K562 (cell line): Measurements from ENCODE around the gene CRABP2. TPM values are rescaled to one million over a fixed set of nuclear protein-coding genes. Genes with fewer than 3 reads are reported as not detected.

Experiments used
- ATF7 ChIP-seq: fragments of 450-650 bp; IDR thresholded peaks from 2 replicates; pipeline ENCODE4 v1.7.1; 2014; ENCODE audit warnings: mild to moderate bottlenecking, moderate library complexity
- HDAC3 ChIP-seq: fragments of 450-650 bp; IDR thresholded peaks from 2 replicates; pipeline ENCODE4 v1.6.1; 2018; ENCODE audit warnings: borderline replicate concordance, mild to moderate bottlenecking, moderate library complexity; ENCODE audit not compliant: partially characterized antibody
- HSF4 ChIP-seq: fragments of 250-450 bp; sonication (Bioruptor Pico); IDR thresholded peaks from 2 replicates; pipeline ENCODE4 v2.1.2; 2022; ENCODE audit warnings: mild to moderate bottlenecking, moderate library complexity, borderline replicate concordance
- MBD2 ChIP-seq: sonication (generic); IDR thresholded peaks from 2 replicates; pipeline ENCODE4 v1.6.1; 2016; ENCODE audit warnings: low read depth, borderline replicate concordance
- MTF1 ChIP-seq: fragments of 250-450 bp; sonication (Bioruptor Pico); IDR thresholded peaks from 2 replicates; pipeline ENCODE4 v1.9.0; 2021; ENCODE audit warnings: moderate library complexity, mild to moderate bottlenecking, inconsistent platforms, borderline replicate concordance
- SMC3 ChIP-seq: conservative IDR thresholded peaks from 2 replicates; pipeline ENCODE4 v1.6.1; 2011; ENCODE audit warnings: low read depth, low read length, improper control_type of control experiment; ENCODE audit not compliant: insufficient read depth
- SUPT5H ChIP-seq: fragments of 450-650 bp; IDR thresholded peaks from 2 replicates; pipeline ENCODE4 v1.6.1; 2016
- U2AF2 ChIP-seq: fragments of 200-400 bp; formaldehyde crosslinking; optimal IDR thresholded peaks from 2 replicates; pipeline ENCODE3; 2017; ENCODE audit warnings: low read depth, mild to moderate bottlenecking, low read length
- YY1 ChIP-seq, 3 experiments: IDR thresholded peaks; 2 replicates each; pipeline ENCODE4 v1.6.1; 2011; ENCODE audit warnings: low read length in 2 of 3, mild to moderate bottlenecking in 2 of 3, moderate library complexity in 2 of 3, borderline replicate concordance in 1 of 3, control low read depth in 1 of 3, low read depth in 1 of 3; ENCODE audit not compliant: insufficient read depth in 3 of 3, insufficient replicate concordance in 2 of 3, control insufficient read depth in 1 of 3, insufficient read length in 1 of 3; ENCODE audit errors: extremely low read depth in 1 of 3
- ZFP1 ChIP-seq: fragments of 450-650 bp; formaldehyde crosslinking; IDR thresholded peaks from 2 replicates; pipeline ENCODE4 v1.4.0; 2020; ENCODE audit warnings: mild to moderate bottlenecking, mixed read lengths
- ZFPM2 ChIP-seq: fragments of 250-450 bp; sonication (Bioruptor Pico); IDR thresholded peaks from 2 replicates; pipeline ENCODE4 v1.5.1; 2022; ENCODE audit warnings: mild to moderate bottlenecking
- ZKSCAN1 ChIP-seq: fragments of 150-350 bp; IDR thresholded peaks from 2 replicates; pipeline ENCODE4 v1.6.1; 2016; ENCODE audit warnings: low read depth, low read length
- ZNF589 ChIP-seq: fragments of 200-800 bp; sonication (Bioruptor generic); IDR thresholded peaks from 2 replicates; pipeline ENCODE4 v1.6.1; 2016; ENCODE audit warnings: low read depth, missing genetic modification characterization, missing compliant biosample characterization
- ZNF696 ChIP-seq: fragments of 250-450 bp; sonication (Bioruptor Pico); conservative IDR thresholded peaks from 2 replicates; pipeline ENCODE4 v1.4.0; 2020; ENCODE audit warnings: mild to moderate bottlenecking, moderate library complexity
- polyA plus RNA-seq, 8 experiments: library from polyadenylated mRNA; depleted of rRNA in 4 of 8; stranded (reverse) in 5 of 8; unstranded in 3 of 8; fragments of >200 nt; fragmentation: Nextera tagmentation in 2 of 8; fragmentation: Illumina TruSeq in 1 of 8; extraction: Ambion mirVana in 2 of 8; extraction: Trizol in 1 of 8; gene quantifications; 2 replicates each; pipeline versions ENCODE4 v1.2.1 to v1.2.3, GENCODE V29; 2011 to 2014; ENCODE audit warnings: inconsistent platforms in 1 of 8, missing spikeins in 1 of 8
- total RNA-seq, 7 experiments: library from RNA; depleted of rRNA in 6 of 7; stranded (reverse); fragments of >200 nt in 6 of 7; fragmentation: Illumina TruSeq in 2 of 7; extraction: Trizol in 2 of 7; gene quantifications; 2 replicates each; pipeline versions ENCODE4 v1.2.1 to v1.2.3, GENCODE V29; 2011 to 2021; ENCODE audit warnings: low replicate concordance in 1 of 7
- TF ChIP-seq, protein P1 (sequence below), 2 experiments: fragments of 200-800 bp in 1 of 2; sonication (Bioruptor generic) in 1 of 2; sonication (generic) in 1 of 2; formaldehyde crosslinking in 1 of 2; IDR thresholded peaks in 1 of 2; conservative IDR thresholded peaks in 1 of 2; 2 replicates each; pipeline versions ENCODE4 v1.5.0 to v1.6.1; 2016 to 2020; ENCODE audit warnings: missing compliant biosample characterization in 1 of 2, missing genetic modification characterization in 1 of 2, missing genetic modification reagents in 1 of 2
- TF ChIP-seq, protein P2 (sequence below): fragments of 450-650 bp; formaldehyde crosslinking; IDR thresholded peaks from 2 replicates; pipeline ENCODE4 v1.4.0; 2020; ENCODE audit warnings: mild to moderate bottlenecking, moderate library complexity
- TF ChIP-seq, protein P3 (sequence below), 2 experiments: fragments of 450-650 bp; conservative IDR thresholded peaks; 2 replicates each; pipeline ENCODE4 v1.6.1; 2017; ENCODE audit warnings: mild to moderate bottlenecking in 2 of 2, moderate library complexity in 2 of 2
- TF ChIP-seq, protein P4 (sequence below): sonication (generic); formaldehyde crosslinking; IDR thresholded peaks from 2 replicates; pipeline ENCODE4 v1.9.0; 2022; ENCODE audit warnings: mild to moderate bottlenecking, missing genetic modification reagents
- TF ChIP-seq, protein P5 (sequence below): fragments of 450-650 bp; IDR thresholded peaks from 2 replicates; pipeline ENCODE4 v1.6.1; 2016

CRABP2 gene
- total and polyA plus RNA-seq, 9 of the 15 experiments (the other 6 are each of a cell fraction or from before 2014, with no cell fraction given) = 0.30 to 2.5 (median 0.82) TPM

DNA sequence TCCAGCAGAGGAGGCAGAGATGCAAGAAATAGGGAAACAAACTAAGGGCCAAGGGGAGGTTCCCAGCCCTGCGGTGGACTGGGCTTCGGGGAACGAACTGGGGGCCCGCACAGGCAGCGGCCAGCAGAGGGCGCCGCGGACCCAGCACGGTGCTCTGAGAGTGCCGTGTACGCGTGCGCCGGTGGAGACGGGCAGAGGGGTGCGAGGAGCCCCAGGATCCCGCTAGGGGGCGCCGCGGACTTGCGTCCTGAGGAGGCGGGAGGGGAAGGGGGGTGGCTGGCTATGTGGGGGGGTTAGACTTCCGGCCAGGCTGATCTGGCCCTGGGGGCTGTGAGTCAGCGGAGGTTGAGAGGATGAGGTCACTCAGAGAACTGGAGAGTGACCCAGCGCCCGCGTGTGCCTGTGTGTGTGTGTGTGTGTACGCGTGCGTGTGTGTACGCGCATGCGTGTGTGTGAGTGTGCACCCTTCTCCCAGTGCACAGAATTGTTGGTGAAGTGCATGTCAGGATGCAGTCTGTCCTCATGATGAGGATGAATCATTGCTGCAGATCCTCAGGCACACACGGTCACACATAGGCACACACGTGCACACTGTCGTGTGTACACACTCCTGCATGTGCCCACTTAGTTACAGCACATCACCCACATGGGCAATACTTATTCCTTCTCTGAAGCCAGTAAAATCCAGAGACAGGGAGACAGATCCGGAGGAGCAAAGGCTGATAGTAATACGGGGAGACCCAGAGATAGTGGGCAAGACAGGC, 45.2 kb downstream of the CRABP2 start (continued):
- TF ChIP-seq, protein P1, sequence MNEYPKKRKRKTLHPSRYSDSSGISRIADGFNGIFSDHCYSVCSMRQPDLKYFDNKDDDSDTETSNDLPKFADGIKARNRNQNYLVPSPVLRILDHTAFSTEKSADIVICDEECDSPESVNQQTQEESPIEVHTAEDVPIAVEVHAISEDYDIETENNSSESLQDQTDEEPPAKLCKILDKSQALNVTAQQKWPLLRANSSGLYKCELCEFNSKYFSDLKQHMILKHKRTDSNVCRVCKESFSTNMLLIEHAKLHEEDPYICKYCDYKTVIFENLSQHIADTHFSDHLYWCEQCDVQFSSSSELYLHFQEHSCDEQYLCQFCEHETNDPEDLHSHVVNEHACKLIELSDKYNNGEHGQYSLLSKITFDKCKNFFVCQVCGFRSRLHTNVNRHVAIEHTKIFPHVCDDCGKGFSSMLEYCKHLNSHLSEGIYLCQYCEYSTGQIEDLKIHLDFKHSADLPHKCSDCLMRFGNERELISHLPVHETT (CRISPR knock-in tag; conservative IDR thresholded peaks at IDR 0.05 in 1 of 2, IDR thresholded peaks at IDR 0.05 in 1 of 2) = no peak
- TF ChIP-seq HDAC3 (peak; percentile 46), ZFPM2 (CRISPR knock-in tag) (0 out of 2 replicates have a peak, but pooled peaks have one; percentile 61), ZNF589 (CRISPR knock-in tag) (peak; percentile 75; the same call in 1 of the 2 replicates), MTF1 (no peak), ZNF696 (CRISPR knock-in tag) (no peak), U2AF2 (no peak), HSF4 (CRISPR knock-in tag) (no peak), YY1 (IDR thresholded peaks at IDR 0.05; ENCODE audit: borderline replicate concordance in 1 of 3, control insufficient read depth in 1 of 3, extremely low read depth in 1 of 3, insufficient read depth in 3 of 3, insufficient read length in 1 of 3, insufficient replicate concordance in 2 of 3, low read depth in 1 of 3, low read length in 2 of 3) (peak in 2 of 3 experiments; percentile 3 to 67), ZFP1 (CRISPR knock-in tag) (no peak), SUPT5H (peak; percentile 94), ZKSCAN1 (peak; percentile 71; the same call in 1 of the 2 replicates), SMC3 (peak; percentile 98), MBD2 (peak; percentile 51; the same call in 1 of the 2 replicates), ATF7 (peak; percentile 98)
- TF ChIP-seq, protein P2, sequence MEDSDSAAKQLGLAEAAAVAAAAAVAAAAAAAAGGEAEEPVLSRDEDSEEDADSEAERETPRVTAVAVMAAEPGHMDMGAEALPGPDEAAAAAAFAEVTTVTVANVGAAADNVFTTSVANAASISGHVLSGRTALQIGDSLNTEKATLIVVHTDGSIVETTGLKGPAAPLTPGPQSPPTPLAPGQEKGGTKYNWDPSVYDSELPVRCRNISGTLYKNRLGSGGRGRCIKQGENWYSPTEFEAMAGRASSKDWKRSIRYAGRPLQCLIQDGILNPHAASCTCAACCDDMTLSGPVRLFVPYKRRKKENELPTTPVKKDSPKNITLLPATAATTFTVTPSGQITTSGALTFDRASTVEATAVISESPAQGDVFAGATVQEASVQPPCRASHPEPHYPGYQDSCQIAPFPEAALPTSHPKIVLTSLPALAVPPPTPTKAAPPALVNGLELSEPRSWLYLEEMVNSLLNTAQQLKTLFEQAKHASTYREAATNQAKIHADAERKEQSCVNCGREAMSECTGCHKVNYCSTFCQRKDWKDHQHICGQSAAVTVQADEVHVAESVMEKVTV = peak; percentile 84
- TF ChIP-seq, protein P3, sequence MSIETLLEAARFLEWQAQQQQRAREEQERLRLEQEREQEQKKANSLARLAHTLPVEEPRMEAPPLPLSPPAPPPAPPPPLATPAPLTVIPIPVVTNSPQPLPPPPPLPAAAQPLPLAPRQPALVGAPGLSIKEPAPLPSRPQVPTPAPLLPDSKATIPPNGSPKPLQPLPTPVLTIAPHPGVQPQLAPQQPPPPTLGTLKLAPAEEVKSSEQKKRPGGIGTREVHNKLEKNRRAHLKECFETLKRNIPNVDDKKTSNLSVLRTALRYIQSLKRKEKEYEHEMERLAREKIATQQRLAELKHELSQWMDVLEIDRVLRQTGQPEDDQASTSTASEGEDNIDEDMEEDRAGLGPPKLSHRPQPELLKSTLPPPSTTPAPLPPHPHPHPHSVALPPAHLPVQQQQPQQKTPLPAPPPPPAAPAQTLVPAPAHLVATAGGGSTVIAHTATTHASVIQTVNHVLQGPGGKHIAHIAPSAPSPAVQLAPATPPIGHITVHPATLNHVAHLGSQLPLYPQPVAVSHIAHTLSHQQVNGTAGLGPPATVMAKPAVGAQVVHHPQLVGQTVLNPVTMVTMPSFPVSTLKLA (conservative IDR thresholded peaks at IDR 0.05) = peak; percentile 95 to 96
- TF ChIP-seq, protein P4, sequence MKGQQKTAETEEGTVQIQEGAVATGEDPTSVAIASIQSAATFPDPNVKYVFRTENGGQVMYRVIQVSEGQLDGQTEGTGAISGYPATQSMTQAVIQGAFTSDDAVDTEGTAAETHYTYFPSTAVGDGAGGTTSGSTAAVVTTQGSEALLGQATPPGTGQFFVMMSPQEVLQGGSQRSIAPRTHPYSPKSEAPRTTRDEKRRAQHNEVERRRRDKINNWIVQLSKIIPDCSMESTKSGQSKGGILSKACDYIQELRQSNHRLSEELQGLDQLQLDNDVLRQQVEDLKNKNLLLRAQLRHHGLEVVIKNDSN (CRISPR knock-in tag) = peak; percentile 68; the same call in 1 of the 2 replicates
- TF ChIP-seq, protein P5, sequence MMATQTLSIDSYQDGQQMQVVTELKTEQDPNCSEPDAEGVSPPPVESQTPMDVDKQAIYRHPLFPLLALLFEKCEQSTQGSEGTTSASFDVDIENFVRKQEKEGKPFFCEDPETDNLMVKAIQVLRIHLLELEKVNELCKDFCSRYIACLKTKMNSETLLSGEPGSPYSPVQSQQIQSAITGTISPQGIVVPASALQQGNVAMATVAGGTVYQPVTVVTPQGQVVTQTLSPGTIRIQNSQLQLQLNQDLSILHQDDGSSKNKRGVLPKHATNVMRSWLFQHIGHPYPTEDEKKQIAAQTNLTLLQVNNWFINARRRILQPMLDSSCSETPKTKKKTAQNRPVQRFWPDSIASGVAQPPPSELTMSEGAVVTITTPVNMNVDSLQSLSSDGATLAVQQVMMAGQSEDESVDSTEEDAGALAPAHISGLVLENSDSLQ = peak; percentile 64
